Neural crest cell (in vitro differentiated cells): ENCODE measurements around the gene FAM216A. TPM values are rescaled to one million over a fixed set of nuclear protein-coding genes. Genes with fewer than 3 reads are reported as not detected.
A peak's percentile ranks its signal among the peaks of the same experiment; 100 is the strongest.

ENCODE experiments used
- DNase-seq: peaks from one replicate; pipeline ENCODE4 v3.0.0; 2021; ENCODE audit warnings: low read depth, mixed read lengths, low spot score
- H3K27ac Mint-ChIP-seq: one replicate; pipeline ENCODE4 v1.8.0; 2021; ENCODE audit warnings: mild to moderate bottlenecking, mixed read lengths; ENCODE audit not compliant: unreplicated experiment
- H3K27me3 Mint-ChIP-seq: 2 replicates; pipeline ENCODE4 v1.8.0; 2021; ENCODE audit warnings: low read depth, mild to moderate bottlenecking, mixed read lengths
- H3K36me3 Mint-ChIP-seq: 2 replicates; pipeline ENCODE4 v1.8.0; 2021; ENCODE audit warnings: low read depth, mild to moderate bottlenecking, mixed read lengths
- H3K4me1 Mint-ChIP-seq: 2 replicates; pipeline ENCODE4 v1.8.0; 2021; ENCODE audit warnings: mixed read lengths
- H3K4me3 Mint-ChIP-seq: one replicate; pipeline ENCODE4 v1.8.0; 2021; ENCODE audit warnings: mild to moderate bottlenecking, mixed read lengths
- H3K9me3 Mint-ChIP-seq: 2 replicates; pipeline ENCODE4 v1.8.0; 2021; ENCODE audit warnings: mixed read lengths
- total RNA-seq: library from RNA; stranded (reverse); gene quantifications from 2 replicates; pipeline ENCODE4 v1.2.1, GENCODE V29; 2021
- TF ChIP-seq, protein P1 (sequence below): fragments of 200-600 bp; sonication (generic); conservative IDR thresholded peaks from 2 replicates; pipeline ENCODE4 v1.5.0; 2021; ENCODE audit warnings: antibody characterized with exemption, mild to moderate bottlenecking

Gene FAM216A
- total RNA-seq, 1 donor from 2014 or later = 20.8 TPM

DNA sequence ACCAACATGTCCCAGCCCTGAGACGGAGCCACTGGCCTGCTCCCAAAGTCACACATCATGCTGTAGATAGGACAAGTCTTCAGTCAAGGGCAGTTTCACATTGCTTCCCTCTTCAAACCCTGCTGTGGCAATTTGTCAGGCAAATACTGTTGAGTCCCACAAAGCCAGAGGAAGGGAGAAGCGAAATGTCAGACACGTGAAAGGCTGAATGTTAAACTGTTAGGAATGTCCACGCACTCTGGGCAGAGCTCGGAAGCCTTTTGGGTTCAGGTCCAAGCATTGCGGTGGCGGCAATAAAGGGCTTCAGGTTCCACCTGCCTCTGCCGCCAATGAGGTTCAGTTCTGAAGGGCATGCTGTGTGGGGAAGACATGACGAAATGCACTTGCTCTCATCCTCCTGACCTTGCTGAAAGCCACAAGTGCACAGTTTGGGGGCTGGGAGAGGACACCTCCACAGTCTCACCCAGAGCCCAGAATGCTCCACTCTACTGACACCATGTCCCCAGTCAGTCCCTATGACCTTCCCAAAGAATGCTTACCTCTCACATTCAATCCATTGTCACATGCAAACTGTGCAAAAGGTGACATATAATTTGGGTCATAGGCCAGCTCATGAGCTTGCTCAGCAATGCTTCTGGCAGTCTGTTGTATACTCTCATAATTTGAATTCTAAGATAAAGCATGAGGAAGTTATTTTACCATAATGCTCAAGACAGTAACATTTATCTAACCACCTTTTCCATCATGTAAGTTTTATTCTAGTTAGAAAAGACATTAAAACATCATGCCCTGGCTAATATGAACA lies 69.2 kb downstream of the FAM216A start:
- no peak for DNase-seq
- Mint-ChIP-seq H3K36me3 (no peaks in the 10 kb centered on the region), H3K9me3 (no peaks in the 10 kb centered on the region), H3K27ac (peak overlapping the region; percentile 62), H3K4me1 (no peaks in the 10 kb centered on the region), H3K27me3 (no peaks in the 10 kb centered on the region), H3K4me3 (no peak overlapping the region)
- TF ChIP-seq, protein P1, sequence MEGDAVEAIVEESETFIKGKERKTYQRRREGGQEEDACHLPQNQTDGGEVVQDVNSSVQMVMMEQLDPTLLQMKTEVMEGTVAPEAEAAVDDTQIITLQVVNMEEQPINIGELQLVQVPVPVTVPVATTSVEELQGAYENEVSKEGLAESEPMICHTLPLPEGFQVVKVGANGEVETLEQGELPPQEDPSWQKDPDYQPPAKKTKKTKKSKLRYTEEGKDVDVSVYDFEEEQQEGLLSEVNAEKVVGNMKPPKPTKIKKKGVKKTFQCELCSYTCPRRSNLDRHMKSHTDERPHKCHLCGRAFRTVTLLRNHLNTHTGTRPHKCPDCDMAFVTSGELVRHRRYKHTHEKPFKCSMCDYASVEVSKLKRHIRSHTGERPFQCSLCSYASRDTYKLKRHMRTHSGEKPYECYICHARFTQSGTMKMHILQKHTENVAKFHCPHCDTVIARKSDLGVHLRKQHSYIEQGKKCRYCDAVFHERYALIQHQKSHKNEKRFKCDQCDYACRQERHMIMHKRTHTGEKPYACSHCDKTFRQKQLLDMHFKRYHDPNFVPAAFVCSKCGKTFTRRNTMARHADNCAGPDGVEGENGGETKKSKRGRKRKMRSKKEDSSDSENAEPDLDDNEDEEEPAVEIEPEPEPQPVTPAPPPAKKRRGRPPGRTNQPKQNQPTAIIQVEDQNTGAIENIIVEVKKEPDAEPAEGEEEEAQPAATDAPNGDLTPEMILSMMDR = no peak

DNA sequence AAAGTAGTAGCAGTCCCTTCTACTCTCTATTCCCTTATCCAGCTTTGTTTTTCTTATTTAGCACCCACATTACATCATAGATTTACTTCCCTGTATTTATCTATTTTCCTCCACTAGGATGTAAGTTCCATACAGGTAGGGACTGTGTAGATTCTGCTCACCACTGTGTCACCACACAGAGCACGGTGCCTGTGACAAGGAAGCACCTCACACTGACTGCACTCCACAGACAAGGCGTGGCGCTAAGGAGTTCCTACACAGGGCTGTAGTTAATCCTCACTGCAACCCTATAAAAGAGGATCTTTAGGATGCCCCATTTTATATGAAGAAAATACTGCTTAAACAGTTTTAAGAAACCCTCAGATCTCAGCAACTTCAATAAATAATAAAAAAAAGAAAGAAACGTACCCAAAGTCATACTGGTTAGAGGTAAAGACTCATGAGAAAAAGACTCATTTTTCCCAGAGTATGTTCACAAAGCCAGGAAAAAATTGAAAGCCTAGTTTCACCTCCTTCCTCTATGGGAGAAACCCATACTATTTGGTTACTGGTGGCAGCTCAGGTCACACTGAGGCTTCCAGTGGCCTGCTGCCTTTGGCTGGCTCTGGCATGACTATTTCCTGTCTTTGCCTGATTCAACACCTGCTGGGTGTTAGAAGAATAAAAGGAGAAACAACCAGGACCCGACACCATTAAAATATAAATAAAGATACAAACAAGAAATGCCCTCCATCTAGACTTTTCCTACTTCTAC lies 70.4 kb downstream of the FAM216A start:
- H3K27me3 Mint-ChIP-seq = no peaks in the 10 kb centered on the region
- H3K27ac Mint-ChIP-seq = peak overlapping the region; percentile 35
- no peaks in the 10 kb centered on the region for H3K9me3 Mint-ChIP-seq
- no peak for DNase-seq
- H3K36me3 Mint-ChIP-seq = peaks cover 4% of the 10 kb centered on the region
- no peaks in the 10 kb centered on the region for H3K4me1 Mint-ChIP-seq
- TF ChIP-seq, protein P1 = no peak
- no peak overlapping the region for H3K4me3 Mint-ChIP-seq

Other genes starting within 250 kb of the FAM216A start
- gene ATP2A2, start 187.6 kb upstream of the FAM216A start, total RNA-seq = 234 and 242 TPM in 2 replicates
- gene ANAPC7, start 65.1 kb upstream of the FAM216A start, total RNA-seq = 98.9 and 113 TPM in 2 replicates
- gene ARPC3, start 18.5 kb upstream of the FAM216A start, total RNA-seq = 131 and 146 TPM in 2 replicates
- gene GPN3, start 588 bp upstream of the FAM216A start, total RNA-seq = 27.3 and 28.1 TPM in 2 replicates
- gene VPS29, start 33.3 kb downstream of the FAM216A start, total RNA-seq = 89.0 and 99.3 TPM in 2 replicates
- 0.23 and 0.50 TPM in 2 replicates for gene RAD9B, start 33.5 kb downstream of the FAM216A start, total RNA-seq
- 12.3 and 13.4 TPM in 2 replicates for gene PPTC7, start 114.5 kb downstream of the FAM216A start, total RNA-seq
- gene TCTN1, start 145.3 kb downstream of the FAM216A start, total RNA-seq = 58.1 and 59.1 TPM in 2 replicates
- 3.8 and 4.9 TPM in 2 replicates for gene HVCN1, start 220.3 kb downstream of the FAM216A start, total RNA-seq